HG02970 (cell line): Measurements from ENCODE around the gene PDE11A.

Experiments used
- ATAC-seq: cut with Tn5 transposase; IDR thresholded peaks from one replicate; pipeline ENCODE4 v1.9.1; 2021; ENCODE audit warnings: mild to moderate bottlenecking, moderate library complexity, moderate number of reproducible peaks; ENCODE audit not compliant: unreplicated experiment, low FRiP score

The PDE11A gene

GRCh38 chr2:177709986-177710401 is 362.6 kb downstream of the PDE11A start:
- ATAC-seq = no peak

- ATAC-seq = no peak
These were observed 363.7 kb downstream of the PDE11A start for GRCh38 chr2:177708660-177709444.

GRCh38 chr2:177708106-177708505 is 364.5 kb downstream of the PDE11A start:
- ATAC-seq = no peak

GRCh38 chr2:177705511-177706173 is 366.9 kb downstream of the PDE11A start:
- no peak for ATAC-seq

GRCh38 chr2:177703159-177703558 is 369.4 kb downstream of the PDE11A start:
- no peak for ATAC-seq

GRCh38 chr2:177698281-177698680 is 374.3 kb downstream of the PDE11A start:
- ATAC-seq = no peak

- ATAC-seq = no peak
These were observed 378.2 kb downstream of the PDE11A start for GRCh38 chr2:177694348-177694747.

GRCh38 chr2:177693658-177694339 is 378.8 kb downstream of the PDE11A start:
- no peak for ATAC-seq

- no peak for ATAC-seq
These were observed 379.8 kb downstream of the PDE11A start for GRCh38 chr2:177692783-177693269.

- ATAC-seq = no peak
These were observed 380.4 kb downstream of the PDE11A start for GRCh38 chr2:177692042-177692782.

- no peak for ATAC-seq
These were observed 381.4 kb downstream of the PDE11A start for GRCh38 chr2:177691177-177691576.

- ATAC-seq = no peak
These were observed 383.0 kb downstream of the PDE11A start for GRCh38 chr2:177689623-177690022.

- no peak for ATAC-seq
These were observed 383.7 kb downstream of the PDE11A start for GRCh38 chr2:177688844-177689243.

- ATAC-seq = no peak
These were observed 388.9 kb downstream of the PDE11A start for GRCh38 chr2:177683661-177684069.

GRCh38 chr2:177682836-177683660 is 389.5 kb downstream of the PDE11A start:
- ATAC-seq = no peak

GRCh38 chr2:177682006-177682405 is 390.6 kb downstream of the PDE11A start:
- no peak for ATAC-seq

GRCh38 chr2:177680866-177681712 is 391.5 kb downstream of the PDE11A start:
- no peak for ATAC-seq
